ENCODE measurements around the gene BMERB1. TPM values are rescaled to one million over a fixed set of nuclear protein-coding genes. Genes with fewer than 3 reads are reported as not detected.

BMERB1 gene
- total RNA-seq, 1 donor from 2014 or later, result 35.9 TPM

DNA sequence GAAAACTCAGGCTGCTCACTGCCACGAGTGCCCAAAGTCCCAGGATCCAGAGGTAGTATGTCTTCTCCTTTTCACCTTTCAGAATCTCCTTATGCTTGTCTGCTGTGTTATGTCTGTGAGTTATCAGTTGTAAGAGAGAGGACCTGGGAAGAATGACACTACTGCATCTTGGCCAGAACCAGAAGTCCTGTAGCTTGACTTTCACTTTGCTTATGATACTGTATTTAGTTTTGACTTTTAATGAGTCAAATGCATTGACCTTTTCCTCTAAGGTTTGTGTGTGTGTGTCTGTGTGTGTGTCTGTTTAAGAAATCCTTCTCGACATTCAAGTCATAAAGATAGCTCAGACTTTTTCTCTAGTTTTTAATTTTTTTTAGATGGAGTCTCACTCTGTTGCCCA, 43.4 kb downstream of the BMERB1 start:
- TF ChIP-seq CTCF (IDR thresholded peaks at IDR 0.05), result no peak
- no peaks in the 10 kb centered on the region for H3K9me3 Mint-ChIP-seq (ENCODE audit: low read depth)
- peak overlapping the region; percentile 4 for H3K27ac Mint-ChIP-seq (ENCODE audit: unreplicated experiment)
- peaks cover 16% of the 10 kb centered on the region for H3K4me1 Mint-ChIP-seq (ENCODE audit: low read depth)
- H3K36me3 Mint-ChIP-seq (ENCODE audit: low read depth), result peaks cover 1% of the 10 kb centered on the region
- DNase-seq (ENCODE audit: low spot score), result no peak
- no peak overlapping the region for H3K4me3 Mint-ChIP-seq (ENCODE audit: unreplicated experiment)
- H3K27me3 Mint-ChIP-seq (ENCODE audit: low read depth), result no peaks in the 10 kb centered on the region

GRCh38 chr16:15482068-15482747, 47.8 kb downstream of the BMERB1 start:
- TF ChIP-seq CTCF (IDR thresholded peaks at IDR 0.05), result peak; percentile 25
- Mint-ChIP-seq H3K27me3 (ENCODE audit: low read depth) (no peaks in the 10 kb centered on the region), H3K4me3 (ENCODE audit: unreplicated experiment) (no peak overlapping the region), H3K36me3 (ENCODE audit: low read depth) (peaks cover 3% of the 10 kb centered on the region), H3K27ac (ENCODE audit: unreplicated experiment) (peak overlapping the region; percentile 74), H3K9me3 (ENCODE audit: low read depth) (no peaks in the 10 kb centered on the region), H3K4me1 (ENCODE audit: low read depth) (peaks cover 13% of the 10 kb centered on the region)
- DNase-seq (ENCODE audit: low spot score), result no peak

DNA sequence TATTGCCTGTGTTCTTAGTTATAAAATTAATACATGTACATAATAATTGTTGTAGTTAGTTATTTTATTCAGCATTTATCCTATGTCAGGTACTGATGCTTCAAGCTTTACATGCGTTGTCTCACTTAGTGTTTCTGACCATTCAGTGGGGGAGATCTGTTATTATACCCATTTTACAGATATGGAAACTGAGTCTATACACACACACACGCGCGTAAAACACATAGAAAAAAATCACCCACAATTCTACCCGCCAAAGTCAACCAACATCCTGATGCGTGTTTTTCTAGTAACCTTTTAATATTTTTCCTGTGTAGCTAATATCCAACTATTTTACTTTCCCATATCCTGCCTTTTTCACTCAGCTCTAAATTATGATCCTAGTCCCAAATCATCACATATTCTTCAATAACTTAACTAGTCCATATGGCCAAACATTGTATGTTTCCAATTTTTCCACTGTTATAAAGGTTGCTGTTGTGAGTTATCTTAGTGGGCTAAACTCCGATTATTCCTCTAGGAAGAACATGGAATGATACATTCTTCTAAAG, 48.4 kb downstream of the BMERB1 start:
- no peak for TF ChIP-seq CTCF (IDR thresholded peaks at IDR 0.05)
- no peak for DNase-seq (ENCODE audit: low spot score)
- Mint-ChIP-seq H3K9me3 (ENCODE audit: low read depth) (no peaks in the 10 kb centered on the region), H3K4me3 (ENCODE audit: unreplicated experiment) (no peak overlapping the region), H3K27me3 (ENCODE audit: low read depth) (no peaks in the 10 kb centered on the region), H3K4me1 (ENCODE audit: low read depth) (peaks cover 13% of the 10 kb centered on the region), H3K27ac (ENCODE audit: unreplicated experiment) (no peak overlapping the region), H3K36me3 (ENCODE audit: low read depth) (peaks cover 3% of the 10 kb centered on the region)

DNA sequence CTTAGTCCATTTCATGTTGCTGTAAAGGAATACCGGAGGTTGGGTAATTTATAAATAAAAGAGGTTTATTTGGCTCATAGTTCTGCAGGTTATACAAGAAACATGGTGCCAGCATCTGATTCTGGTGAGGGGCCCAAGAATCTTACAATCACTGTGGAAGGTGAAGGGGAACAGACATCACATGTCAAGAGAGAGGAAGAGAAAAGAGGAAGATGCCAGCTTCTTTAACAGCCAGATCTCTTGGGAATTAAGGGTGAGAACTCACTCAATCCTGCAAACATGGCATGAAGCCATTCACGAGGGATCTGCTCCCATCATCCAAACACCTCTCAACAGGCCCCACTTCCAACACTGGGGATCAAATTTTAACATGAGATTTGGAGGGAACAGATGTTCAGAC, 49.5 kb downstream of the BMERB1 start:
- TF ChIP-seq CTCF (IDR thresholded peaks at IDR 0.05), result no peak
- no peak for DNase-seq (ENCODE audit: low spot score)
- Mint-ChIP-seq H3K27me3 (ENCODE audit: low read depth) (no peaks in the 10 kb centered on the region), H3K27ac (ENCODE audit: unreplicated experiment) (no peak overlapping the region), H3K4me1 (ENCODE audit: low read depth) (peaks cover 16% of the 10 kb centered on the region), H3K4me3 (ENCODE audit: unreplicated experiment) (no peak overlapping the region), H3K36me3 (ENCODE audit: low read depth) (peaks cover 3% of the 10 kb centered on the region), H3K9me3 (ENCODE audit: low read depth) (no peaks in the 10 kb centered on the region)

DNA sequence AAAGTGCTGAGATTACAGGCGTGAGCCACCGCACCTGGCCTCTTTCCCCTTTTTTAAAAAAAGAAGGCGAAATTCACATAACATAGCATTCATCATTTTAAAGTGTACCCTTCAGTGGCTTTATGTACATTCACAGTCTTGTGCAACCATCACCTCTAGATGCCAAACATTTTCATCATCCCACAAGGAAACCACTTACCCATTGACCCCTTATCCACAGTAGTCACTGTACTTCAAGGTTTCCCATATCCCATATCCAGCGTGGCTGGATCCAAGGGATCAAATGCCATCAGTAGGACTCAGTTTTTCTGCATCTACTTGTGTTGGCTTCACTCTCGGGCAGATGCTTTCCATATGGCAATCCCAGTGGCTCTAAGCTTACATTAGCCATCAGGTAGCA, 50.3 kb downstream of the BMERB1 start:
- H3K27me3 Mint-ChIP-seq (ENCODE audit: low read depth), result no peaks in the 10 kb centered on the region
- H3K36me3 Mint-ChIP-seq (ENCODE audit: low read depth), result peaks cover 3% of the 10 kb centered on the region
- peaks cover 24% of the 10 kb centered on the region for H3K4me1 Mint-ChIP-seq (ENCODE audit: low read depth)
- H3K4me3 Mint-ChIP-seq (ENCODE audit: unreplicated experiment), result no peak overlapping the region
- no peaks in the 10 kb centered on the region for H3K9me3 Mint-ChIP-seq (ENCODE audit: low read depth)
- TF ChIP-seq CTCF (IDR thresholded peaks at IDR 0.05), result no peak
- no peak for DNase-seq (ENCODE audit: low spot score)
- H3K27ac Mint-ChIP-seq (ENCODE audit: unreplicated experiment), result no peak overlapping the region
